H1 (cell line): ENCODE measurements around the gene AOAH. TPM values are rescaled to one million over a fixed set of nuclear protein-coding genes. Genes with fewer than 3 reads are reported as not detected.

Experiments
- polyA plus RNA-seq, 7 experiments: library from polyadenylated mRNA; depleted of rRNA in 3 of 7; stranded (reverse) in 5 of 7; unstranded in 2 of 7; fragments of >200 nt in 5 of 7; fragments of 200-250 nt in 2 of 7; gene quantifications; 1 replicate in 5 of 7; 2 replicates in 1 of 7; 4 replicates in 1 of 7; pipeline versions ENCODE4 v1.2.1 to v1.2.3, GENCODE V29; 2011 to 2013; ENCODE audit warnings: missing spikeins in 2 of 7, mixed read lengths in 2 of 7
- total RNA-seq: library from RNA; stranded (reverse); fragmentation: NEBNext Ultra II Directional; extraction: Animal tissue kit (Norgen Biotek cat#: 25700); gene quantifications from 2 replicates; pipeline ENCODE4 v1.2.1, GENCODE V29; 2021
- TF ChIP-seq, protein P1 (sequence below): fragments of 300-600 bp; sonication (generic); IDR thresholded peaks from 2 replicates; pipeline ENCODE4 v1.7.1; 2012; ENCODE audit warnings: low read length, moderate library complexity, mild to moderate bottlenecking, inconsistent platforms; ENCODE audit not compliant: insufficient replicate concordance

AOAH gene
- total and polyA plus RNA-seq, 2 of the 8 experiments (the other 6 are each of a cell fraction or from before 2014, with no cell fraction given): 0.08 TPM; not detected in 1

DNA sequence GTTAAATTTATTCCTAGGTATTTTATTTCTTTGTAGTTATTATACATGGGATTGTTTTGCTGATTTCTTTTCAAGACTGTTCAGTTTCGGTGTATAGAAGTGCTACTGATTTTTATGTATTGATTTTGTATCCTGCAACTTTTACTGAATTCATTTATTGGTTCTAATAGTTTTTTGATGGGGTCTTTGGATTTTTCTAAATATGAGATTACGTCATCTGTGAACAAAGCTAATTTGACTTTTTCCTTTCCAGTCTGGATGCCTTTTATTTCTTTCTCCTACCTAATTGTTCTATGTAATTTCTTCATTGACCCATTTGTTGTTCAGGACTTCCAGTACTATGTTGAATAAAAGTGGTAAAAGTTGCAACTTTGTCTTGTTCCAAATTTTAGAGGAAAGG lies 5.8 kb upstream of the AOAH start (continued):
- TF ChIP-seq, protein P1, sequence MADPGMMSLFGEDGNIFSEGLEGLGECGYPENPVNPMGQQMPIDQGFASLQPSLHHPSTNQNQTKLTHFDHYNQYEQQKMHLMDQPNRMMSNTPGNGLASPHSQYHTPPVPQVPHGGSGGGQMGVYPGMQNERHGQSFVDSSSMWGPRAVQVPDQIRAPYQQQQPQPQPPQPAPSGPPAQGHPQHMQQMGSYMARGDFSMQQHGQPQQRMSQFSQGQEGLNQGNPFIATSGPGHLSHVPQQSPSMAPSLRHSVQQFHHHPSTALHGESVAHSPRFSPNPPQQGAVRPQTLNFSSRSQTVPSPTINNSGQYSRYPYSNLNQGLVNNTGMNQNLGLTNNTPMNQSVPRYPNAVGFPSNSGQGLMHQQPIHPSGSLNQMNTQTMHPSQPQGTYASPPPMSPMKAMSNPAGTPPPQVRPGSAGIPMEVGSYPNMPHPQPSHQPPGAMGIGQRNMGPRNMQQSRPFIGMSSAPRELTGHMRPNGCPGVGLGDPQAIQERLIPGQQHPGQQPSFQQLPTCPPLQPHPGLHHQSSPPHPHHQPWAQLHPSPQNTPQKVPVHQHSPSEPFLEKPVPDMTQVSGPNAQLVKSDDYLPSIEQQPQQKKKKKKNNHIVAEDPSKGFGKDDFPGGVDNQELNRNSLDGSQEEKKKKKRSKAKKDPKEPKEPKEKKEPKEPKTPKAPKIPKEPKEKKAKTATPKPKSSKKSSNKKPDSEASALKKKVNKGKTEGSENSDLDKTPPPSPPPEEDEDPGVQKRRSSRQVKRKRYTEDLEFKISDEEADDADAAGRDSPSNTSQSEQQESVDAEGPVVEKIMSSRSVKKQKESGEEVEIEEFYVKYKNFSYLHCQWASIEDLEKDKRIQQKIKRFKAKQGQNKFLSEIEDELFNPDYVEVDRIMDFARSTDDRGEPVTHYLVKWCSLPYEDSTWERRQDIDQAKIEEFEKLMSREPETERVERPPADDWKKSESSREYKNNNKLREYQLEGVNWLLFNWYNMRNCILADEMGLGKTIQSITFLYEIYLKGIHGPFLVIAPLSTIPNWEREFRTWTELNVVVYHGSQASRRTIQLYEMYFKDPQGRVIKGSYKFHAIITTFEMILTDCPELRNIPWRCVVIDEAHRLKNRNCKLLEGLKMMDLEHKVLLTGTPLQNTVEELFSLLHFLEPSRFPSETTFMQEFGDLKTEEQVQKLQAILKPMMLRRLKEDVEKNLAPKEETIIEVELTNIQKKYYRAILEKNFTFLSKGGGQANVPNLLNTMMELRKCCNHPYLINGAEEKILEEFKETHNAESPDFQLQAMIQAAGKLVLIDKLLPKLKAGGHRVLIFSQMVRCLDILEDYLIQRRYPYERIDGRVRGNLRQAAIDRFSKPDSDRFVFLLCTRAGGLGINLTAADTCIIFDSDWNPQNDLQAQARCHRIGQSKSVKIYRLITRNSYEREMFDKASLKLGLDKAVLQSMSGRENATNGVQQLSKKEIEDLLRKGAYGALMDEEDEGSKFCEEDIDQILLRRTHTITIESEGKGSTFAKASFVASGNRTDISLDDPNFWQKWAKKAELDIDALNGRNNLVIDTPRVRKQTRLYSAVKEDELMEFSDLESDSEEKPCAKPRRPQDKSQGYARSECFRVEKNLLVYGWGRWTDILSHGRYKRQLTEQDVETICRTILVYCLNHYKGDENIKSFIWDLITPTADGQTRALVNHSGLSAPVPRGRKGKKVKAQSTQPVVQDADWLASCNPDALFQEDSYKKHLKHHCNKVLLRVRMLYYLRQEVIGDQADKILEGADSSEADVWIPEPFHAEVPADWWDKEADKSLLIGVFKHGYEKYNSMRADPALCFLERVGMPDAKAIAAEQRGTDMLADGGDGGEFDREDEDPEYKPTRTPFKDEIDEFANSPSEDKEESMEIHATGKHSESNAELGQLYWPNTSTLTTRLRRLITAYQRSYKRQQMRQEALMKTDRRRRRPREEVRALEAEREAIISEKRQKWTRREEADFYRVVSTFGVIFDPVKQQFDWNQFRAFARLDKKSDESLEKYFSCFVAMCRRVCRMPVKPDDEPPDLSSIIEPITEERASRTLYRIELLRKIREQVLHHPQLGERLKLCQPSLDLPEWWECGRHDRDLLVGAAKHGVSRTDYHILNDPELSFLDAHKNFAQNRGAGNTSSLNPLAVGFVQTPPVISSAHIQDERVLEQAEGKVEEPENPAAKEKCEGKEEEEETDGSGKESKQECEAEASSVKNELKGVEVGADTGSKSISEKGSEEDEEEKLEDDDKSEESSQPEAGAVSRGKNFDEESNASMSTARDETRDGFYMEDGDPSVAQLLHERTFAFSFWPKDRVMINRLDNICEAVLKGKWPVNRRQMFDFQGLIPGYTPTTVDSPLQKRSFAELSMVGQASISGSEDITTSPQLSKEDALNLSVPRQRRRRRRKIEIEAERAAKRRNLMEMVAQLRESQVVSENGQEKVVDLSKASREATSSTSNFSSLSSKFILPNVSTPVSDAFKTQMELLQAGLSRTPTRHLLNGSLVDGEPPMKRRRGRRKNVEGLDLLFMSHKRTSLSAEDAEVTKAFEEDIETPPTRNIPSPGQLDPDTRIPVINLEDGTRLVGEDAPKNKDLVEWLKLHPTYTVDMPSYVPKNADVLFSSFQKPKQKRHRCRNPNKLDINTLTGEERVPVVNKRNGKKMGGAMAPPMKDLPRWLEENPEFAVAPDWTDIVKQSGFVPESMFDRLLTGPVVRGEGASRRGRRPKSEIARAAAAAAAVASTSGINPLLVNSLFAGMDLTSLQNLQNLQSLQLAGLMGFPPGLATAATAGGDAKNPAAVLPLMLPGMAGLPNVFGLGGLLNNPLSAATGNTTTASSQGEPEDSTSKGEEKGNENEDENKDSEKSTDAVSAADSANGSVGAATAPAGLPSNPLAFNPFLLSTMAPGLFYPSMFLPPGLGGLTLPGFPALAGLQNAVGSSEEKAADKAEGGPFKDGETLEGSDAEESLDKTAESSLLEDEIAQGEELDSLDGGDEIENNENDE: no peak
